GM18526 (cell line): ENCODE measurements around the gene HBZ.
"Not testable (repeated sequence)": the region's sequence is repeated elsewhere in the genome, so short reads cannot be mapped to it uniquely, and the experiment has no call there.

Source experiments
- POLR2A ChIP-seq: IDR thresholded peaks from 3 replicates; pipeline ENCODE4 v1.6.1; 2011; ENCODE audit not compliant: insufficient read length; ENCODE audit errors: extremely low read depth

Gene HBZ

DNA sequence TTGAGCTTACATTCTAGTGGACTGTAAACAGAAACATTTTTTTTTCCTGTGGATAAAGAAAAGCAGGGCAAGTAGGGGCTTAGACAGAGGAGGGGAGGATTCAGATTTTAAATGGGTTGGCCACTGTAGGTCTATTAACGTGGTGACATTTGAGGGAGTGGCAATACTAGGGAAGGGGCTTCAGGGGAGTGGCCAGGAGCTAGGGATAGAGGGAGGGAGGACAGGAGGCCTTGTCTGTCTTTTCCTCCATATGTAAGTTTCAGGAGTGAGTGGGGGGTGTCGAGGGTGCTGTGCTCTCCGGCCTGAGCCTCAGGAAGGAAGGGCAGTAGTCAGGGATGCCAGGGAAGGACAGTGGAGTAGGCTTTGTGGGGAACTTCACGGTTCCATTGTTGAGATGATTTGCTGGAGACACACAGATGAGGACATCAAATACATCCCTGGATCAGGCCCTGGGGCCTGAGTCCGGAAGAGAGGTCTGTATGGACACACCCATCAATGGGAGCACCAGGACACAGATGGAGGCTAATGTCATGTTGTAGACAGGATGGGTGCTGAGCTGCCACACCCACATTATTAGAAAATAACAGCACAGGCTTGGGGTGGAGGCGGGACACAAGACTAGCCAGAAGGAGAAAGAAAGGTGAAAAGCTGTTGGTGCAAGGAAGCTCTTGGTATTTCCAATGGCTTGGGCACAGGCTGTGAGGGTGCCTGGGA, 6.8 kb downstream of the HBZ start:
- no peak for TF ChIP-seq POLR2A

DNA sequence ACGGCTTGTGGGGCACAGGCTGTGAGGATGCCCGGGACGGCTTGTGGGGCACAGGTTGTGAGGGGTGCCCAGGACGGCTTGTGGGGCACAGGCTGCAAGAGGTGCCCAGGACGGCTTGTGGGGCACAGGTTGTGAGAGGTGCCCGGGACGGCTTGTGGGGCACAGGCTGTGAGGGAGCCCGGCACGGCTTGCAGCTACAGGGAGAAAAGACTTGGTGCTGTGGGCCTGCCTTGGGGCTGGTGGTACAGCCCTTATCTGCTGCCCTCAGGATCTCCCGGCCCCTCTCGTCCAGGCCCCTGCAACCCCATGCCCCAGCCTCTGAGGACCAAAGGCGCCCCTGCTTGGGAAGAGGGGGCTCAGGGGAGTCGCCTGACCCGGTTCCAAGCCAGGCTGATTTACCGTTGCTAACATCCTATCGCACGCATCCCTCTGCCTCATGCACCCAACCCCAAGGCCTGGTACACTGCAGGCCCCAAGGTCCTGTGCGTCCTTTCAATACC, 8.3 kb downstream of the HBZ start:
- no peak for TF ChIP-seq POLR2A

DNA sequence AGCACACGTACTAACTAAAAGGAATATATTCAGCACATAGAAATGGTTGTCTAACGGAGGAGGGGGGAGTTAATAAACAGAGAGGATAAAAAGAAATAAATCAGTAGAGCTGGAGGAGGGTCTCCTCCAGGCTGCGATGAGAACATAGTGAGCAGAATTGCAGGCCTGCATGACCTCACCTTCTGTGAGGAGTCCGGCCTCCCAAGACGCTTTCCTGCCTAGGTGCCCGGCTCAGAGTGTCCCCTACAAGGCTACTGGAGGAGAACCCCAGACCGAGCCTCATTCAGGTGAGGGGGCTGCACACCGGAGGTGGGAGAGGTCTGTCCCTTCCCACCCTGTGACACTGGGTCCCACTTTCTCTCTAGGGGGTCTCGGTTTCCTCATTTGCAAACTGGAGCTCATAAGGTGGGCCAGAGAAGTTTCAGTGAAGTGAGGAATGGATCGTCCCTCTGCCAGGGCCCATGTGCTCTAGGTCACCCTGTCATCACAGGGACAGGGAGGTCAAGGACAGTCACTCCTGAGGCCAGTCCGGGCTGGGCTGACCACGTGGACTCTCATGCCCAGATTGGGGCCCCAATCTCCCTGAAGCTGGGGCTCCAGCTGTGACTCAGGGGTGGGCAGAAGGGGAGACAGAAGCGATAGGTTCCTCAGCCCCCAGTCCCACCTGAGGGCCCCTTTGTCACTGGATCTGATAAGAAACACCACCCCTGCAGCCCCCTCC, 10.0 kb downstream of the HBZ start:
- no peak for TF ChIP-seq POLR2A

DNA sequence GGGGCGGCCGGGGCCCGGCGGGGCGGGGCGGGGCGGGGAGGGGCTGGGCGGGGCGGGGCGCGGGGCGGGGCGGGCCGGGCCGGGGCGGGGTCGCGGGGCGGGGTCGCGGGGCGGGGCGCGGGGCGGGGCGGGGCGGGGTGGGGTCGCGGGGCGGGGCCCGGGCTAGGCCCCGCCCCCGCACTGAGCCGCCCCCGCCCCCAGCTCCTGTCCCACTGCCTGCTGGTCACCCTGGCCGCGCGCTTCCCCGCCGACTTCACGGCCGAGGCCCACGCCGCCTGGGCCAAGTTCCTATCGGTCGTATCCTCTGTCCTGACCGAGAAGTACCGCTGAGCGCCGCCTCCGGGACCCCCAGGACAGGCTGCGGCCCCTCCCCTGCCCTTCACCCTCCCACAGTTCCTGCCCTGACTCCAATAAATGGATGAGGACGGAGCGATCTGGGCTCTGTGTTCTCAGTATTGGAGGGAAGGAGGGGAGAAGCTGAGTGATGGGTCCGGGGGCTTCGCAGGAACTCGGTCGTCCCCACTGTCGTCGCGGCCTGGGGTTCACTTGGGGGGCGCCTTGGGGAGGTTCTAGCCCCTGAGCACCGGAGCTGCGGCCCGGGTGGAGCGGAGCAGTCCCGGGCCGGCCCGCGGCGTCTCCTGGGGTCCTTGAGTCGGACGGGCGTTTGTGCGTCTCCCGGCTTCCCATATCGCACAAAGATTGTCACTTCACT, 12.5 kb downstream of the HBZ start:
- TF ChIP-seq POLR2A = no peak

DNA sequence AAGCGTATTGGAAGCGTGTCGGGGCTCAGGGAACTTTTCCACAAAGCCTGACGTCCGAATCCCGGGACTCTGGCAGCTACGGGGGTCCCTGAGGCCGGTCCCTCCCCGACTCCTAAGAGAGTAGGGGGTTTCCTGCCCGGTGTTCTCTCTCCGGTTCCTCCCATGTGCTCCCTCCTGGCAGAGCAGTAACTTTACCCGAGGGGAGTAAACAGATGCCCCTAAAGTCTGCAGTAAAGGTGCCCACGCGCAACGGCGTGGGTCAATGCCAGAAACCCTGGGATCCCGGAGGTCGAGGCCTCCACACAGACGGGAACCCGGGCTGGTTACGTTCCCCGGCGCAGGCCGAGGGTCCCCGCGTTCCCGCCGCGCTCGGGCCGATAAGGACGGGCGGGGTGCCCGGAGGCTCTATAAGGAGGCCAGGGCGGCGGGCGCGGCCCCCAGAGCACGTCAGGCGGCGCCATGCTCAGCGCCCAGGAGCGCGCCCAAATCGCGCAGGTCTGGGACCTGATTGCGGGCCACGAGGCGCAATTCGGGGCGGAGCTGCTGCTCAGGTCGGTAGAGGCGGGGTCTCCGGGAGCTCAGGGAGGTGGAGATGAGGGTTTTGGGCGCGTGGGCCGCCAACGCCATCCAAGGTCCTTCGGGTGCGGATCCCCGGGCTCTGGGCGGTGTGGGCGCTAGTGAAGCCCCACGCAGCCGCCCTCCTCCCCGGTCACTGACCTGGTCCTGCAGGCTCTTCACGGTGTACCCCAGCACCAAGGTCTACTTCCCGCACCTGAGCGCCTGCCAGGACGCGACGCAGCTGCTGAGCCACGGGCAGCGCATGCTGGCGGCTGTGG, 13.3 kb downstream of the HBZ start, which contains the start of gene HBM:
HBM (plus strand) TSS at position 440 of the 836 bp plus-strand sequence; CDS start at position 460, 20 bp downstream.
- no peak for TF ChIP-seq POLR2A

DNA sequence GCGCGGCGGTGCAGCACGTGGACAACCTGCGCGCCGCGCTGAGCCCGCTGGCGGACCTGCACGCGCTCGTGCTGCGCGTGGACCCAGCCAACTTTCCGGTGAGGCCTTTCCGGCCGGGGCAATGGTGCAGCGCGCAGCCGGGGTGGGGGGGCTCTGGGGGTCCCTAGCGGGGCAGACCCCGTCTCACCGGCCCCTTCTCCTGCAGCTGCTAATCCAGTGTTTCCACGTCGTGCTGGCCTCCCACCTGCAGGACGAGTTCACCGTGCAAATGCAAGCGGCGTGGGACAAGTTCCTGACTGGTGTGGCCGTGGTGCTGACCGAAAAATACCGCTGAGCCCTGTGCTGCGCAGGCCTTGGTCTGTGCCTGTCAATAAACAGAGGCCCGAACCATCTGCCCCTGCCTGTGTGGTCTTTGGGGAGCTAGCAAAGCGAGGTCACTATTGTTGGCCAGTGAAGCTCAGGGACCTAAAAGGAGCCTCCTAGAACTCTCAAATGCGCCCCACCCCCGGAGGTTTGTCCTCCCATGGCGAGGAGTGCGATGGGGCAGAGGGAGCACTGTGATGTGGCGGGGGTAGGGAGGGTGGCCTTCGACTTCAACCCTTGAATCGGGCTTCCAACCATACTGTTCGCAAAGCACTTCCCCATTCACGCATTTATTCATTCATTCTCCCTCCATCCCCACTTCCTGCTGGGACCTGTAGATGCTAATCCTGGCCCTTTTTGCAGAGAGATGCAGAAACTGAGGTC, 14.1 kb downstream of the HBZ start:
- no peak for TF ChIP-seq POLR2A

DNA sequence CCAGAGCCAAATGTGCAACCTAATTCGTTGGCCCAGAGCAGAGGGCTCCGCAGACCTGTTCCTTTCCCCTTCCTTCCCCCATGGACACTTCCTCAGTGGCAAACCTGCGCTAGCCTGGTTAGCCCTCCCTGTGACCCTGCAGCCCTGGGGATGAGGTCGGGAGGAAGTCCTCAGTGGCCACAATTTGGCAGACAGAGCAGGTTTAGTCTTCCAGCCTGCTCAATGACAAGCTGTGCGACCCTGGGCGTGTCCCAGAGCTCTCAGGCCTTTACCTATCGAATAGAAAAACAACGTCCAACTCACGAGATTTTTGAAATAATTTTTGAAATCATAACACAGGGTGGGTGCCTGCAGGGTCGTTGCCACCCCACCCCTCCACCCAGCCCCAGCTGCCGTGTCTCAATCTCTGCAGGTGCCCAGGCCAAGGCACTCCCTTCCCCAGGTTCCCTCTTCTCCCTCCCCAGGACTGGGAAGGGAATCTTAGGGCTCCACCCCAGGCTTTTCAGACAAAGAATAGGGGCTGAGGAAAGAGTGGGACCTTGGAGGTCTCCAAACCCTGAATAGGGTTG, 14.8 kb downstream of the HBZ start:
- TF ChIP-seq POLR2A = no peak

DNA sequence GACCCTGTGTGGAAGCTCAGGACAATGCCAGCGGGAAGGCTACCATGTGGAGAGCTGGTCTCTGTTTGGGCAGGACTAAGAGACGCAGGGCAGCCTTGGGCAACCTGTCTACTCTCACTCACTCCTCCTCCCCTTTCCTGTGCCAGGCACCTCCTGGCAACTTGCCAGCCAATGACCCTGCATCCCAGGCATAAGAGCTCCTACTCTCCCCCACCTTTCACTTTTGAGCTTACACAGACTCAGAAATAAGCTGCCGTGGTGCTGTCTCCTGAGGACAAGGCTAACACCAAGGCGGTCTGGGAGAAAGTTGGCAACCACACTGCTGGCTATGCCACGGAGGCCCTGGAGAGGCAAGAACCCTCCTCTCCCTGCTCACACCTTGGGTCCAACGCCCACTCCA, 16.0 kb downstream of the HBZ start:
- TF ChIP-seq POLR2A = no peak

DNA sequence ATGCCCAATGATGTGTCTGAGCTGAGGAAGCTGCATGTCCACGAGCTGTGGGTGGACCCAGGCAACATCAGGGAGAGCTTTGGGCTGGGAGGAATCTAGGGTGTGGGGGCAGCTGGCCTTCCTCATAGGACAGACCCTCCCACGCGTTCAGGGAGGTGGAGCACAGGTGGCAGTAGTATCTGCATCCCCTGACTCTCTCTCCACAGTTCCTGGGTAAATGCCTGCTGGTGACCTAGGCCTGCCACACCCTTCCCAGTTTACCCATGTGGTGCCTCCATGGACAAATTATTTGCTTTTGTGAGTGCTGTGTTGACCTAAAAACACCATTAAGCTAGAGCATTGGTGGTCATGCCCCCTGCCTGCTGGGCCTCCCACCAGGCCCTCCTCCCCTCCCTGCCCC, 16.6 kb downstream of the HBZ start:
- TF ChIP-seq POLR2A = no peak

DNA sequence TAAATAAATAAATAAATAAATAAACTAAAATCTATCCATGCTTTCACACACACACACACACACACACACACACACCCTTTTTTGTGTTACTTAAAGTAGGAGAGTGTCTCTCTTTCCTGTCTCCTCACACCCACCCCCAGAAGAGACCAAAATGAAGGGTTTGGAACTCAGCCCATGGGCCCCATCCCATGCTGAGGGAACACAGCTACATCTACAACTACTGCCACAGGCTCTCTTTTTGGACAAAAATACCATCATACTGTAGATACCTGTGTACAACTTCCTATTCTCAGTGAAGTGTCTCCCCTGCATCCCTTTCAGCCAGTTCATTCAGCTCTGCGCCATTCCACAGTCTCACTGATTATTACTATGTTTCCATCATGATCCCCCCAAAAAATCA, 18.3 kb downstream of the HBZ start:
- no peak for TF ChIP-seq POLR2A

DNA sequence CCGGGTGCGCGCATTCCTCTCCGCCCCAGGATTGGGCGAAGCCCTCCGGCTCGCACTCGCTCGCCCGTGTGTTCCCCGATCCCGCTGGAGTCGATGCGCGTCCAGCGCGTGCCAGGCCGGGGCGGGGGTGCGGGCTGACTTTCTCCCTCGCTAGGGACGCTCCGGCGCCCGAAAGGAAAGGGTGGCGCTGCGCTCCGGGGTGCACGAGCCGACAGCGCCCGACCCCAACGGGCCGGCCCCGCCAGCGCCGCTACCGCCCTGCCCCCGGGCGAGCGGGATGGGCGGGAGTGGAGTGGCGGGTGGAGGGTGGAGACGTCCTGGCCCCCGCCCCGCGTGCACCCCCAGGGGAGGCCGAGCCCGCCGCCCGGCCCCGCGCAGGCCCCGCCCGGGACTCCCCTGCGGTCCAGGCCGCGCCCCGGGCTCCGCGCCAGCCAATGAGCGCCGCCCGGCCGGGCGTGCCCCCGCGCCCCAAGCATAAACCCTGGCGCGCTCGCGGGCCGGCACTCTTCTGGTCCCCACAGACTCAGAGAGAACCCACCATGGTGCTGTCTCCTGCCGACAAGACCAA, 20.0 kb downstream of the HBZ start, which contains the start of gene HBA2:
HBA2 (plus strand) TSS at position 503 of the 568 bp plus-strand sequence; CDS start at position 540, 37 bp downstream.
- not testable (repeated sequence) for TF ChIP-seq POLR2A

DNA sequence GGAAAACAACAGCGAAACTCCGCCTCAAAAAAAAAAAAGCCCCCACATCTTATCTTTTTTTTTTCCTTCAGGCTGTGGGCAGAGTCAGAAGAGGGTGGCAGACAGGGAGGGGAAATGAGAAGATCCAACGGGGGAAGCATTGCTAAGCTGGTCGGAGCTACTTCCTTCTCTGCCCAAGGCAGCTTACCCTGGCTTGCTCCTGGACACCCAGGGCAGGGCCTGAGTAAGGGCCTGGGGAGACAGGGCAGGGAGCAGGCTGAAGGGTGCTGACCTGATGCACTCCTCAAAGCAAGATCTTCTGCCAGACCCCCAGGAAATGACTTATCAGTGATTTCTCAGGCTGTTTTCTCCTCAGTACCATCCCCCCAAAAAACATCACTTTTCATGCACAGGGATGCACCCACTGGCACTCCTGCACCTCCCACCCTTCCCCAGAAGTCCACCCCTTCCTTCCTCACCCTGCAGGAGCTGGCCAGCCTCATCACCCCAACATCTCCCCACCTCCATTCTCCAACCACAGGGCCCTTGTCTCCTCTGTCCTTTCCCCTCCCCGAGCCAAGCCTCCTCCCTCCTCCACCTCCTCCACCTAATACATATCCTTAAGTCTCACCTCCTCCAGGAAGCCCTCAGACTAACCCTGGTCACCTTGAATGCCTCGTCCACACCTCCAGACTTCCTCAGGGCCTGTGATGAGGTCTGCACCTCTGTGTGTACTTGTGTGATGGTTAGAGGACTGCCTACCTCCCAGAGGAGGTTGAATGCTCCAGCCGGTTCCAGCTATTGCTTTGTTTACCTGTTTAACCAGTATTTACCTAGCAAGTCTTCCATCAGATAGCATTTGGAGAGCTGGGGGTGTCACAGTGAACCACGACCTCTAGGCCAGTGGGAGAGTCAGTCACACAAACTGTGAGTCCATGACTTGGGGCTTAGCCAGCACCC, 22.8 kb downstream of the HBZ start:
- no peak for TF ChIP-seq POLR2A

DNA sequence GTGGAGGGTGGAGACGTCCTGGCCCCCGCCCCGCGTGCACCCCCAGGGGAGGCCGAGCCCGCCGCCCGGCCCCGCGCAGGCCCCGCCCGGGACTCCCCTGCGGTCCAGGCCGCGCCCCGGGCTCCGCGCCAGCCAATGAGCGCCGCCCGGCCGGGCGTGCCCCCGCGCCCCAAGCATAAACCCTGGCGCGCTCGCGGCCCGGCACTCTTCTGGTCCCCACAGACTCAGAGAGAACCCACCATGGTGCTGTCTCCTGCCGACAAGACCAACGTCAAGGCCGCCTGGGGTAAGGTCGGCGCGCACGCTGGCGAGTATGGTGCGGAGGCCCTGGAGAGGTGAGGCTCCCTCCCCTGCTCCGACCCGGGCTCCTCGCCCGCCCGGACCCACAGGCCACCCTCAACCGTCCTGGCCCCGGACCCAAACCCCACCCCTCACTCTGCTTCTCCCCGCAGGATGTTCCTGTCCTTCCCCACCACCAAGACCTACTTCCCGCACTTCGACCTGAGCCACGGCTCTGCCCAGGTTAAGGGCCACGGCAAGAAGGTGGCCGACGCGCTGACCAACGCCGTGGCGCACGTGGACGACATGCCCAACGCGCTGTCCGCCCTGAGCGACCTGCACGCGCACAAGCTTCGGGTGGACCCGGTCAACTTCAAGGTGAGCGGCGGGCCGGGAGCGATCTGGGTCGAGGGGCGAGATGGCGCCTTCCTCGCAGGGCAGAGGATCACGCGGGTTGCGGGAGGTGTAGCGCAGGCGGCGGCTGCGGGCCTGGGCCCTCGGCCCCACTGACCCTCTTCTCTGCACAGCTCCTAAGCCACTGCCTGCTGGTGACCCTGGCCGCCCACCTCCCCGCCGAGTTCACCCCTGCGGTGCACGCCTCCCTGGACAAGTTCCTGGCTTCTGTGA, 24.3 kb downstream of the HBZ start, which contains the start of gene HBA1:
HBA1 (plus strand) TSS at position 204 of the 906 bp plus-strand sequence; CDS start at position 241, 37 bp downstream.
- TF ChIP-seq POLR2A = not testable (repeated sequence)
